ENCODE data around the gene SLC49A3.

The SLC49A3 gene

GRCh38 chr4:705278-706082, 16.5 kb upstream of the SLC49A3 start, which contains the start of gene PCGF3:
Gene PCGF3 (plus strand): TSS chr4:705832. CDS start chr4:733681, 27,849 bp downstream.
- peak within 1 kb of the TSS; percentile 85 for H3K4me3 ChIP-seq (replicated peaks; ENCODE audit: low read depth, low read length)
- no peak for TF ChIP-seq CTCF (IDR thresholded peaks at IDR 0.05; ENCODE audit: low read length, missing control alignments)
- DNase-seq (ENCODE audit: low read depth), result peak; percentile 97

- peak overlapping the region; percentile 52 for H3K4me3 ChIP-seq (replicated peaks; ENCODE audit: low read depth, low read length)
- no peak for DNase-seq (ENCODE audit: low read depth)
- TF ChIP-seq CTCF (IDR thresholded peaks at IDR 0.05; ENCODE audit: low read length, missing control alignments), result no peak
Measured at GRCh38 chr4:704971-705277, 16.0 kb upstream of the SLC49A3 start.

GRCh38 chr4:704198-704891, 15.4 kb upstream of the SLC49A3 start:
- H3K4me3 ChIP-seq (replicated peaks; ENCODE audit: low read depth, low read length), result no peak overlapping the region
- TF ChIP-seq CTCF (IDR thresholded peaks at IDR 0.05; ENCODE audit: low read length, missing control alignments), result no peak
- no peak for DNase-seq (ENCODE audit: low read depth)

GRCh38 chr4:703336-704197, 14.6 kb upstream of the SLC49A3 start:
- TF ChIP-seq CTCF (IDR thresholded peaks at IDR 0.05; ENCODE audit: low read length, missing control alignments), result no peak
- H3K4me3 ChIP-seq (replicated peaks; ENCODE audit: low read depth, low read length), result no peak overlapping the region

GRCh38 chr4:702618-703048, 13.7 kb upstream of the SLC49A3 start:
- TF ChIP-seq CTCF (IDR thresholded peaks at IDR 0.05; ENCODE audit: low read length, missing control alignments), result no peak
- H3K4me3 ChIP-seq (replicated peaks; ENCODE audit: low read depth, low read length), result no peak overlapping the region

More at GRCh38 chr4:703336-704197, 14.6 kb upstream of the SLC49A3 start:
- no peak for DNase-seq (ENCODE audit: low read depth)

GRCh38 chr4:700587-701264, 11.8 kb upstream of the SLC49A3 start:
- TF ChIP-seq CTCF (IDR thresholded peaks at IDR 0.05; ENCODE audit: low read length, missing control alignments), result no peak
- no peak for DNase-seq (ENCODE audit: low read depth)
- no peak overlapping the region for H3K4me3 ChIP-seq (replicated peaks; ENCODE audit: low read depth, low read length)

More at GRCh38 chr4:702618-703048, 13.7 kb upstream of the SLC49A3 start:
- DNase-seq (ENCODE audit: low read depth), result no peak

Measured in fibroblast of pulmonary artery (primary cell).